ENCODE results near the gene SMC2.

DNA sequence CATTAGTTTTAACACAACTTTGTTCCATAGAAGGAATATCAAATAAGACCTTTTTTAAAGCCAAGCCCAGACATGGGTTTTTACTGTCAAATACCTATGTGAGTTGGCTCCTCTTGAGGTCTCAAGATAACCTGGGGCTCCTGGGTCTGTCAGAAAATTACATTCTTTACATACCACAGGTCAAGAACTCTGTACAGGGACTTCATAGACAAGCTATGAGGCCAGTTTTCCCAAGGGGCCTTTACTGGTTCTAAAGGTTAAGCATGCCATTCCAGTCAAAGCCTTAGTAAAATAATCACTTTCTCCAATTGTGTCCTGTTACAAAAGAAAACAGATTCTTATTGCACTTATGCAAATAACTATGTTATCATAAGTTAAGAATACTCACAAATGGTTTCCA lies 15.5 kb upstream of the SMC2 start:
- TF ChIP-seq CTCF (IDR thresholded peaks at IDR 0.05) (no peak), POLR2A (IDR thresholded peaks at IDR 0.05) (no peak), POLR2AphosphoS5 (IDR thresholded peaks at IDR 0.05) (no peak), EP300 (IDR thresholded peaks at IDR 0.05) (no peak)

Measured in gastroesophageal sphincter (tissue), 3 donors.